A549 (cell line): ENCODE results near the gene AMIGO2. TPM values are rescaled to one million over a fixed set of nuclear protein-coding genes. Genes with fewer than 3 reads are reported as not detected.

Experiments used
- BHLHE40 ChIP-seq: IDR thresholded peaks from 2 replicates; pipeline ENCODE4 v1.6.1; 2012; ENCODE audit warnings: low read depth, low read length, inconsistent platforms
- CBX2 ChIP-seq: fragments of 200-600 bp; sonication (generic); IDR thresholded peaks from 2 replicates; pipeline ENCODE4 v1.6.1; 2016; ENCODE audit warnings: low read depth, mild to moderate bottlenecking, borderline replicate concordance
- CHD2 ChIP-seq: fragments of 150-350 bp; IDR thresholded peaks from 2 replicates; pipeline ENCODE4 v1.6.1; 2014; ENCODE audit warnings: low read length; ENCODE audit not compliant: partially characterized antibody
- CHD4 ChIP-seq: fragments of 200-600 bp; sonication (generic); IDR thresholded peaks from 2 replicates; pipeline ENCODE4 v1.6.1; 2016; ENCODE audit warnings: antibody characterized with exemption, mild to moderate bottlenecking, borderline replicate concordance
- EHF ChIP-seq: fragments of 250-450 bp; sonication (Bioruptor Pico); IDR thresholded peaks from 2 replicates; pipeline ENCODE4 v1.5.0; 2020; ENCODE audit warnings: mild to moderate bottlenecking
- EHMT2 ChIP-seq: fragments of 200-600 bp; sonication (generic); IDR thresholded peaks from 2 replicates; pipeline ENCODE4 v1.6.1; 2016; ENCODE audit warnings: antibody characterized with exemption, low read depth, mild to moderate bottlenecking, moderate library complexity
- FOSL2 ChIP-seq, 2 experiments: fragments of 450-650 bp in 1 of 2; fragments of >200 bp in 1 of 2; sonication (Bioruptor Twin) in 1 of 2; formaldehyde crosslinking; IDR thresholded peaks; 2 replicates each; pipeline versions ENCODE4 v1.5.0 to v1.6.1; 2016 to 2020; ENCODE audit warnings: mild to moderate bottlenecking in 1 of 2, moderate library complexity in 1 of 2
- GATA3 ChIP-seq: IDR thresholded peaks from 2 replicates; pipeline ENCODE4 v1.6.1; 2012; ENCODE audit warnings: borderline replicate concordance
- HOXA7 ChIP-seq: fragments of 250-450 bp; sonication (Bioruptor Pico); IDR thresholded peaks from 2 replicates; pipeline ENCODE4 v1.5.0; 2020; ENCODE audit warnings: mild to moderate bottlenecking, moderate library complexity
- HOXB13 ChIP-seq: fragments of 250-450 bp; sonication (Bioruptor Pico); IDR thresholded peaks from 2 replicates; pipeline ENCODE4 v1.5.0; 2020; ENCODE audit warnings: low read depth, mild to moderate bottlenecking, moderate library complexity
- JUNB ChIP-seq: fragments of >200 bp; sonication (Bioruptor Twin); formaldehyde crosslinking; IDR thresholded peaks from 2 replicates; pipeline ENCODE4 v1.6.1; 2016
- KDM1A ChIP-seq: fragments of 200-600 bp; sonication (generic); IDR thresholded peaks from 2 replicates; pipeline ENCODE4 v1.6.1; 2016; ENCODE audit warnings: low read depth, mild to moderate bottlenecking
- MAFK ChIP-seq: fragments of 450-650 bp; IDR thresholded peaks from 2 replicates; pipeline ENCODE4 v1.6.1; 2014; ENCODE audit not compliant: partially characterized antibody
- MYC ChIP-seq: IDR thresholded peaks from 2 replicates; pipeline ENCODE4 v1.6.1; 2012; ENCODE audit warnings: mild to moderate bottlenecking, inconsistent platforms, low read length, improper control_type of control experiment, borderline replicate concordance
- NPAS2 ChIP-seq: fragments of 250-450 bp; sonication (Bioruptor Pico); IDR thresholded peaks from 2 replicates; pipeline ENCODE4 v1.8.0; 2022; ENCODE audit warnings: mild to moderate bottlenecking, moderate library complexity, borderline replicate concordance
- PHF8 ChIP-seq: fragments of 200-600 bp; sonication (generic); IDR thresholded peaks from 2 replicates; pipeline ENCODE4 v1.6.1; 2016; ENCODE audit warnings: low read depth, mild to moderate bottlenecking, antibody characterized with exemption, moderate library complexity, borderline replicate concordance
- RCOR1 ChIP-seq: fragments of 150-350 bp; IDR thresholded peaks from 2 replicates; pipeline ENCODE4 v1.6.1; 2014; ENCODE audit warnings: antibody characterized with exemption, low read length, low read depth
- RNF2 ChIP-seq: fragments of 200-600 bp; sonication (generic); IDR thresholded peaks from 2 replicates; pipeline ENCODE4 v1.6.1; 2016; ENCODE audit warnings: low read depth, mild to moderate bottlenecking, antibody characterized with exemption, moderate library complexity, borderline replicate concordance
- SMC3 ChIP-seq: fragments of >200 bp; sonication (Bioruptor Twin); formaldehyde crosslinking; IDR thresholded peaks from 3 replicates; pipeline ENCODE4 v1.6.1; 2018; ENCODE audit warnings: inconsistent platforms
- SREBF2 ChIP-seq: fragments of 450-650 bp; IDR thresholded peaks from 2 replicates; pipeline ENCODE4 v1.6.1; 2014; ENCODE audit warnings: mild to moderate bottlenecking, moderate library complexity
- TFCP2L1 ChIP-seq: fragments of 250-450 bp; sonication (Bioruptor Pico); IDR thresholded peaks from 2 replicates; pipeline ENCODE4 v1.5.0; 2021; ENCODE audit warnings: mild to moderate bottlenecking
- ZSCAN20 ChIP-seq: fragments of 250-450 bp; sonication (Bioruptor Pico); IDR thresholded peaks from 2 replicates; pipeline ENCODE4 v1.8.0; 2022; ENCODE audit warnings: mild to moderate bottlenecking, moderate library complexity
- polyA plus RNA-seq, 4 experiments: library from polyadenylated mRNA; depleted of rRNA in 3 of 4; stranded (reverse); fragments of >200 nt; fragmentation: RNase III in 1 of 4; extraction: RNeasy Plus Mini Kit Qiagen cat#74134 plus additional on column Dnase treatment in 1 of 4; gene quantifications; 2 replicates in 3 of 4; 3 replicates in 1 of 4; pipeline ENCODE4 v1.2.3, GENCODE V29; 2011 to 2017
- TF ChIP-seq, protein P1 (sequence below): fragments of 250-450 bp; sonication (Bioruptor Pico); IDR thresholded peaks from 2 replicates; pipeline ENCODE4 v1.5.0; 2020; ENCODE audit warnings: low read depth, mild to moderate bottlenecking, moderate library complexity
- TF ChIP-seq, protein P2 (sequence below): fragments of 200-600 bp; sonication (generic); IDR thresholded peaks from 2 replicates; pipeline ENCODE4 v1.6.1; 2016; ENCODE audit warnings: antibody characterized with exemption, mild to moderate bottlenecking, moderate library complexity
- TF ChIP-seq, protein P3 (sequence below): IDR thresholded peaks from 2 replicates; pipeline ENCODE4 v1.6.1; 2012; ENCODE audit warnings: low read depth, borderline replicate concordance
- TF ChIP-seq, protein P4 (sequence below): fragments of 450-650 bp; IDR thresholded peaks from 2 replicates; pipeline ENCODE4 v1.6.1; 2014; ENCODE audit warnings: antibody characterized with exemption
- TF ChIP-seq, protein P5 (sequence below): IDR thresholded peaks from 2 replicates; pipeline ENCODE4 v1.6.1; 2012

The AMIGO2 gene
- polyA plus RNA-seq, 2 of the 4 experiments (the other 2 are of a cell fraction), result 288 to 636 TPM

GRCh38 chr12:47087088-47087688 lies 7.4 kb upstream of the AMIGO2 start (continued):
- TF ChIP-seq PHF8, result no peak
- peak; percentile 30; the same call in 1 of the 2 replicates for TF ChIP-seq TFCP2L1 (CRISPR knock-in tag)
- TF ChIP-seq, protein P1, sequence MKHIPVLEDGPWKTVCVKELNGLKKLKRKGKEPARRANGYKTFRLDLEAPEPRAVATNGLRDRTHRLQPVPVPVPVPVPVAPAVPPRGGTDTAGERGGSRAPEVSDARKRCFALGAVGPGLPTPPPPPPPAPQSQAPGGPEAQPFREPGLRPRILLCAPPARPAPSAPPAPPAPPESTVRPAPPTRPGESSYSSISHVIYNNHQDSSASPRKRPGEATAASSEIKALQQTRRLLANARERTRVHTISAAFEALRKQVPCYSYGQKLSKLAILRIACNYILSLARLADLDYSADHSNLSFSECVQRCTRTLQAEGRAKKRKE, result peak; percentile 54; the same call in 1 of the 2 replicates
- TF ChIP-seq HOXA7 (CRISPR knock-in tag), result peak; percentile 39; the same call in 1 of the 2 replicates
- TF ChIP-seq KDM1A, result no peak
- TF ChIP-seq CHD4, result no peak
- peak; percentile 96 for TF ChIP-seq HOXB13 (CRISPR knock-in tag)
- no peak for TF ChIP-seq MYC
- no peak for TF ChIP-seq SREBF2
- no peak for TF ChIP-seq CBX2
- TF ChIP-seq FOSL2 (IDR thresholded peaks at IDR 0.05), result no peak
- TF ChIP-seq FOSL2 (CRISPR knock-in tag; IDR thresholded peaks at IDR 0.05), result 0 out of 2 replicates have a peak, but pooled peaks have one; percentile 30
- peak; percentile 92 for TF ChIP-seq ZSCAN20 (CRISPR knock-in tag)
- TF ChIP-seq EHF (CRISPR knock-in tag), result peak; percentile 89
- no peak for TF ChIP-seq RNF2
- no peak for TF ChIP-seq MAFK
- TF ChIP-seq, protein P2, sequence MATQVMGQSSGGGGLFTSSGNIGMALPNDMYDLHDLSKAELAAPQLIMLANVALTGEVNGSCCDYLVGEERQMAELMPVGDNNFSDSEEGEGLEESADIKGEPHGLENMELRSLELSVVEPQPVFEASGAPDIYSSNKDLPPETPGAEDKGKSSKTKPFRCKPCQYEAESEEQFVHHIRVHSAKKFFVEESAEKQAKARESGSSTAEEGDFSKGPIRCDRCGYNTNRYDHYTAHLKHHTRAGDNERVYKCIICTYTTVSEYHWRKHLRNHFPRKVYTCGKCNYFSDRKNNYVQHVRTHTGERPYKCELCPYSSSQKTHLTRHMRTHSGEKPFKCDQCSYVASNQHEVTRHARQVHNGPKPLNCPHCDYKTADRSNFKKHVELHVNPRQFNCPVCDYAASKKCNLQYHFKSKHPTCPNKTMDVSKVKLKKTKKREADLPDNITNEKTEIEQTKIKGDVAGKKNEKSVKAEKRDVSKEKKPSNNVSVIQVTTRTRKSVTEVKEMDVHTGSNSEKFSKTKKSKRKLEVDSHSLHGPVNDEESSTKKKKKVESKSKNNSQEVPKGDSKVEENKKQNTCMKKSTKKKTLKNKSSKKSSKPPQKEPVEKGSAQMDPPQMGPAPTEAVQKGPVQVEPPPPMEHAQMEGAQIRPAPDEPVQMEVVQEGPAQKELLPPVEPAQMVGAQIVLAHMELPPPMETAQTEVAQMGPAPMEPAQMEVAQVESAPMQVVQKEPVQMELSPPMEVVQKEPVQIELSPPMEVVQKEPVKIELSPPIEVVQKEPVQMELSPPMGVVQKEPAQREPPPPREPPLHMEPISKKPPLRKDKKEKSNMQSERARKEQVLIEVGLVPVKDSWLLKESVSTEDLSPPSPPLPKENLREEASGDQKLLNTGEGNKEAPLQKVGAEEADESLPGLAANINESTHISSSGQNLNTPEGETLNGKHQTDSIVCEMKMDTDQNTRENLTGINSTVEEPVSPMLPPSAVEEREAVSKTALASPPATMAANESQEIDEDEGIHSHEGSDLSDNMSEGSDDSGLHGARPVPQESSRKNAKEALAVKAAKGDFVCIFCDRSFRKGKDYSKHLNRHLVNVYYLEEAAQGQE, result no peak
- TF ChIP-seq SMC3, result no peak
- TF ChIP-seq, protein P3, sequence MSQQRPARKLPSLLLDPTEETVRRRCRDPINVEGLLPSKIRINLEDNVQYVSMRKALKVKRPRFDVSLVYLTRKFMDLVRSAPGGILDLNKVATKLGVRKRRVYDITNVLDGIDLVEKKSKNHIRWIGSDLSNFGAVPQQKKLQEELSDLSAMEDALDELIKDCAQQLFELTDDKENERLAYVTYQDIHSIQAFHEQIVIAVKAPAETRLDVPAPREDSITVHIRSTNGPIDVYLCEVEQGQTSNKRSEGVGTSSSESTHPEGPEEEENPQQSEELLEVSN, result no peak
- TF ChIP-seq, protein P4, sequence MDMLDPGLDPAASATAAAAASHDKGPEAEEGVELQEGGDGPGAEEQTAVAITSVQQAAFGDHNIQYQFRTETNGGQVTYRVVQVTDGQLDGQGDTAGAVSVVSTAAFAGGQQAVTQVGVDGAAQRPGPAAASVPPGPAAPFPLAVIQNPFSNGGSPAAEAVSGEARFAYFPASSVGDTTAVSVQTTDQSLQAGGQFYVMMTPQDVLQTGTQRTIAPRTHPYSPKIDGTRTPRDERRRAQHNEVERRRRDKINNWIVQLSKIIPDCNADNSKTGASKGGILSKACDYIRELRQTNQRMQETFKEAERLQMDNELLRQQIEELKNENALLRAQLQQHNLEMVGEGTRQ, result no peak
- no peak for TF ChIP-seq JUNB
- 0 out of 2 replicates have a peak, but pooled peaks have one; percentile 55 for TF ChIP-seq NPAS2
- TF ChIP-seq, protein P5, sequence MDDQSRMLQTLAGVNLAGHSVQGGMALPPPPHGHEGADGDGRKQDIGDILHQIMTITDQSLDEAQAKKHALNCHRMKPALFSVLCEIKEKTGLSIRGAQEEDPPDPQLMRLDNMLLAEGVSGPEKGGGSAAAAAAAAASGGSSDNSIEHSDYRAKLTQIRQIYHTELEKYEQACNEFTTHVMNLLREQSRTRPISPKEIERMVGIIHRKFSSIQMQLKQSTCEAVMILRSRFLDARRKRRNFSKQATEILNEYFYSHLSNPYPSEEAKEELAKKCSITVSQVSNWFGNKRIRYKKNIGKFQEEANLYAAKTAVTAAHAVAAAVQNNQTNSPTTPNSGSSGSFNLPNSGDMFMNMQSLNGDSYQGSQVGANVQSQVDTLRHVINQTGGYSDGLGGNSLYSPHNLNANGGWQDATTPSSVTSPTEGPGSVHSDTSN, result no peak
- TF ChIP-seq CHD2, result no peak
- TF ChIP-seq RCOR1, result no peak
- no peak for TF ChIP-seq EHMT2
- no peak for TF ChIP-seq GATA3
- no peak for TF ChIP-seq BHLHE40
- TF ChIP-seq, all 56 proteins: peak for 13
